ENCODE data around the gene TRIO. TPM values are rescaled to one million over a fixed set of nuclear protein-coding genes. Genes with fewer than 3 reads are reported as not detected.

The TRIO gene
- total RNA-seq, 1 donor from 2014 or later = 145 TPM

DNA sequence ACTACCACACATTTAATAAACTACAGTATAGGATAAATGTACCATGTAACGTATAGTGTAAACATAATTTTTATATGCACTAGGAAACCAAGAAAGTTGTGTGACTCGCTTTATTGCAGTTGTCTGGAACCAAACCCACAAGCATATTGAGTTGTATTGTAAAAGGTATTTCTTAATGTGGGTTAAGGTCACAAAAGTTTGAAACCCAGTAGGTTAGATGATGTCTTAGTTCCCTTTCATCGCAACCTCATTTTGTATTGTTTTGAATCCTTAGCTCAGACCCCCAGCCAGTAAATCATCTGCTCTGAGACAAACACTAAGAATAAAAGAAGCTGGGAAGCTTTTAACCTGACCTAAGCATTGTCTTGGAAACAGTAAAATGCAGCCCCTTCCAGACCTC is 79.1 kb downstream of the TRIO start:
- no peak for DNase-seq (ENCODE audit: low spot score)

DNA sequence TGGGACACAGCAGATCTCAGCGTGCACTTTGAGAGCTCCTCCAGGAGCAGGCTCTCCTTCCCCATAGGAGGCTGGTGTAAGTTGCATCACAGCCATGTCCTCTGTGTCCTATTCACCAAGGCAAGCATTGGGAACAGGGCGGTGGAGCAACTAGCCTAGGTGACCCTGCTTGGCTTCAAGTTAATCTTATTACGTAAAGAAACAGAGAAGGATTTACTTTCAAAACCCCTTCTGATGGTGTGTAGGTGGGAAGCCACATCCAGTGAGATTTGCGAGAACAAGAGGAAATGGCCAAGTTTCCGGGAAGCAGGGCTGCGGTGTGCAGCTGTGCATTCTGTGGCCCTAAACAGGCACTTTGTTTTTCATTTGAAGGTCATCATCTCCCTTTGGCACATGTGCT is 80.2 kb downstream of the TRIO start:
- no peak for DNase-seq (ENCODE audit: low spot score)

DNA sequence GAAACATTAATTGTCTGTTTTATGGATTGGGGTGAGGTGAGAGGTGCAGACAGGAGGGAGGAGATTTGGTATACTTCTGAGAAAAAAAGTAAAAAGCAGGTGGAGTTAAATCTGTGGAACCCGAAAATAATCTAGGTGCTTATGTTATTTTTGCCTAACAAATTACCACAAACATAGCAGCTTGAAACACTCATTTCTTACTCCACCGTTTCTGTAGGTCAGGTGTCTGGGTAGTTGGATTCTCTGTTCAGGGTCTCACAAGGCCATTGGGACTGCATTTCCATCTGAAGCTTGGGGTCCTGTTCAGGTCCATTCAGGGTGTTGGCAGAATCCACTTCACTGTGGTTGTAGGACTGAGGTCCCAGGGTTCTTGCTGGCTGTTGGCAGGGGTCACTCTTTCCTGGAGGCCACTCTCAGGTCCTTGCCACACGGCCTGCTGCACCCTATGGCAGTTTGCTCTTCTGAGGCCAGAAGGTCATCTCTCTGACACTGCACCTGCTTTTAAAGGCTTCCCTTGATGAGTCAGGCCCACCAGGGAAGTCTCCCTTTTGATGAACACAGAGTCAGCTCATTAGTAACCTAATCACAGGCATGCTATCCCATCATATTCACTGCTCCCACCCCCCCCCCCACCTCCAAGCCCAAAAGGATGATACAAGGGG is 82.2 kb downstream of the TRIO start:
- no peak for DNase-seq (ENCODE audit: low spot score)

DNA sequence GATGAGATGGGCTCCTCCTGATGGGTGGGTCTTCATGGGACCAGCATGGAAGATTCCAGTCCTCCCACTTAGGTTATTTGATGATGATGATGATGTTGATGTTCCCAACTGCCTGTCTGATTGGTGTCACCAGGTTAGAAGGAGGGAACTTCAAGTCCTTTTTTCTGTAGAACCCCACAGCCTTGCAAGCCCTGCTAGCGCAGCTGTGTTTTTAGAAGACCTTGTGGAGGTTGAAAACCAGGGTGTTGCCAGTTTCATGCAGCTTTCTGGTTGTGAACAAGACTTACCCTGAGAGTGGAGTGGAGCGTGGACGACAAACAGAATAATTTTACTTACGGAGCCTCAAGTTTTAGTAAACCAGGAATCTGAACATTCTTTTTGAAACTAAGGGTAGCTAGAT is 83.0 kb downstream of the TRIO start:
- no peak for DNase-seq (ENCODE audit: low spot score)

DNA sequence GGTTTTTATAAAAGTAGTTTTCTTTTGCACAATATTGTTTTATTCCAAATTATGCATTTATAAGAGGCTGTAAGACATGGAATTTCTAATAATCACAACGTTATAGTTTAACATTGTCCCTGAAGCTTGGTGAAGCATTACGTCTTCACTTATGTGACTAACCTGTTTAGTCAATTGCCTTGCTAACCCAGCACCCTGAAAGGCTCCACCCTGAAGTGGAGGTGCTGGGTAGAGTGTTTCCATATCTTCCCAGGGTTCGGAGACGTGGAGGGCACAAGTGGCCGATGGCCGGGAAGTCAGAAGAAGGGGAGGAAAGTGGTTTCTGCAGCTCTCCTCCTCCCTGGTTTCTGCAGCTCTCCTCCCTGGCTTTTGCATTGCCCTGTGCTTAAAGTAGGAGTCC is 83.4 kb downstream of the TRIO start:
- no peak for DNase-seq (ENCODE audit: low spot score)

DNA sequence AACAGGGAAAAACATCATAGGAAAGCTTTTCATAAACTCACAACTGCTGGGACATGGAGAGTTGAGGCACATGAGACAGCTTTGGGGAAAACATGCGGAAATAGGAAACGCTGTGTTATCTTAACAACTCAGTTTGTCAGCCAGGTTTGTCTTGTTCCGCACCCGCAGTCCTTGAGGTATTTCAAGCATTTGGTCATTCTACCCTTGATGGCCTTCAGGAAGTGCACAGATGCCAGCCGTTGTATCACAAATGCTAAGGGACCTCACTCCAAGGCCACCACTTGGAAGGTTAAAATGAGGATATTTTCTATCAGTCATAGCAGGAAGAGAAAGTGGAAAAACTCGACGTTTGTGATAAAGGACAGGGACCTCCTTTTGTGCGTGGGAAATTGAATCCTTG is 83.8 kb downstream of the TRIO start:
- no peak for DNase-seq (ENCODE audit: low spot score)

DNA sequence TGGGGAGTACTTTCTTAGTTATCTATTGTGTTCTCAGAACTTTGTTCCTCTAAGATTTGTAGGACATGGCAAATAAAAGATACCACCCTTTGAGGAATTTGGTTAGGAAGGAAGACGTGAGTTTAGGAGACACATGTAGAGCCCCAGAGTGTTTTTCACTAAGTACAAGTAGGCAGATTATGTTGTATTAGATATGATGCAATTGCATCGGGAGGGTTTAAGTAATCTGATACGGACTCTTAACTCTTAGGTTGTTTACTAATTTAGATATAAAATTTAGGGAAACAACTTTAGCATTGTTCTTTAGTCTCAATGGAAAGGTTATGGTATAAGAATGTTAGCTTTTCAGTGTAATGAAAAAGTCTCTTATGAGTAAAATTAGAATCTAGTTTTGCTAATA is 84.4 kb downstream of the TRIO start:
- DNase-seq (ENCODE audit: low spot score) = no peak

DNA sequence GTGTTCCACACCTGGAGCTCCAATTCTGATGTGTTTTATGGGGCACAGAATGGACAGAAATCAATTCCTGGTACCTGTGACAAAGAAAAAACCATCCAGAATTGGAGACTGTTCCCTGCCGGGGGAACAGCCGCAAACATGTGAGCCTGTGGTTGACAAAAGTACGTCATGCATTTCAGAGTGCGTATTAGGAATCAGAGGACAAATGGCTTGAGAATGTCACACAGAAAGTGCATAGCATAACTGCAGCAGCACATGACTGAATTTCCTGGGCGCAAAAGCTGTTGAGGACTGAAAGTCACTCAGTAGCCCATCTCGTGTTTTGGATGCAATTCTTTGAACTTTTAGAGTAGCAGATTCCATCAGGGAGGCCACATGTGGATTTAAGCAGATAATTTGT is 85.1 kb downstream of the TRIO start:
- no peak for DNase-seq (ENCODE audit: low spot score)

DNA sequence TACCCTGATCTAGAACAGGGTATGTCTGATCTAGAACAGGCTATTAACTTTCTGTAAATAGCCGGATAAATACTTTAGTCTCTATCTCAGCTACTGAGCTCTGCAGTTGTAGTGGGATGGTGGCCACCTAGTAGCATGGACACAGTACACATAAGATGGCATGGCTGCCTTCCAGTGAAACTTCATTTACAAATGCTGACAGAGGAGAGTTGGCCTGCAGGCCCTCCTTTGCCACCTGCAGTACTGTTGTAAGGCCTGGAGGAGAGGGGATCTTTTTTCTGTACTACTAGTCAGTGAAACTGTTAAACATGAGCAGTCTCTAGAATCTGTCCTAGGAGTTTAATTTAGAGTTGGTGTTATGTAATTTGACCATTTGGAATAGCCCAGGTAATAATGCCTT is 86.0 kb downstream of the TRIO start:
- DNase-seq (ENCODE audit: low spot score) = no peak

DNA sequence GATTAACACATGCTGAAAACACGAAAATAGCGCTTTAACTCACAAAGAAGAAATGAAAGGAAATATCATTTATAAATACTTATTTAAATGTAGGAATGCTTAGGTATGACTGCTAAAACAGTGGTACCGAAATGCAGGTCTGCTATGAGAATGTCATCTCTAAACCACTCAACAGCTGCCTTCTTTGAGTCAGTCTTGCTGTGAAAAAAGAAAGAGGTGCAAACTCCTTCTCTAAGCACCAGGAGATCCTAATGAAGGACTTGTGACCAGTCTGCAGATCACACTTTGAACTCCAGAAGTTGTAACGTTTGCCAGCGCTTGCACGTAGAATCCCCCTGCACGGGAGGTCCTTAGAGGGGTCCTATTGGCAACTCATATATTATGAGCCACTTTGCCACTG is 86.6 kb downstream of the TRIO start:
- no peak for DNase-seq (ENCODE audit: low spot score)

DNA sequence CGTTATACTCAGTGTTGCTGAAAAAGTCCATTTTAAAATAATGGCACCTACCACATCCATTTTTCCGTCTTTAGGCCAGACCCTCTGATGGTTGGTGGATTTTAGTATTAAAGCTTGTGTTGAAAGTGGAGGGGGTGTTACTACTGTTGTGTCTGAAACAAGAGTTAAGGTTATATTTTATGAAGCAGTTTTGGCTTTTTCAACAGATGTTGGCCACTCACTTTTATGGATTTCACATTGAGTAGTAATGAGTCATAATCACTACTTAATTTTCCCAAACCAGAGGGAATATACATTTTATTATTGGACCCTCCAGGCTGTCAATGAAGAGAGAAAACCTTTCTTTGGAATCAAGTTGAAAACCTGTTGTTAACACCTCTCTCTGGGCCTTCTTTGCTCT is 88.0 kb downstream of the TRIO start:
- no peak for DNase-seq (ENCODE audit: low spot score)

DNA sequence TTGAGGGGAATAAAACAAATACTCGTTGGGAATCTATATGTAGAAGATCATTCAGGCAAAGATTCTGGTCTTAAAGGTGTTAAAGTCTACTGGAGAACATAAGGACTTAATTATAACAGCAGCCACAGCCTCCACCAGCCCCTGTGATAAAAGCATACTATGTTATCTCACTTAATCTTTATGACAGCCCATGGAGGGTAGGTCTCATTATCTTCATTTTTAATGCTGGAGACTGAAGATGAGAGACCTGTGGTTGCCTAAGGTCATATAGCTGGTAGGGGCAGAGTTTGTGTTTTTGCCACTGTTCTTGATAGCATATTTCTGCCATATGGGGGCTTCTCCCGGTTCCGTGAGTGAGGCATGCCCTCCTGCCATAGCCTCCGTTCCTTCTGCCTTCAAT is 88.7 kb downstream of the TRIO start:
- DNase-seq (ENCODE audit: low spot score) = no peak

DNA sequence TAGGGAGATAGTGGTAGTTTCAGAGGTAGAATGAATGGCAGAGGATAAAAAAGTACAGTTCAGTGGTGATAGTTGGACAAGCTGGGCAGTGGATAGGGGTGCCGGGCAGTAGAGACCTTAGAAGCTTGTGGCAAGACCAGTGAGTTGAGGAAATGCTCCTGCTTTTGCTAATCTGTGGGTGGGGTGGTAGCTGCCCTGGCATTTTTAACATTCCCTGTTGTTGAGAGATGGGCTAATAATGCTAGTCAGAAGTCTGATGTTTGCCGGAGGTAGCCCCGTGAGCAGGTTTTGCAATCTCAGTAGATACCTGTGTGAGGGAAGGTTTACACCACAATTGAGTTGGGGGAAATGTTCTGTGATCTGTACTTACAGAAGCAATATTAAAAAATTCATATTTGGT is 91.1 kb downstream of the TRIO start:
- DNase-seq (ENCODE audit: low spot score) = no peak

DNA sequence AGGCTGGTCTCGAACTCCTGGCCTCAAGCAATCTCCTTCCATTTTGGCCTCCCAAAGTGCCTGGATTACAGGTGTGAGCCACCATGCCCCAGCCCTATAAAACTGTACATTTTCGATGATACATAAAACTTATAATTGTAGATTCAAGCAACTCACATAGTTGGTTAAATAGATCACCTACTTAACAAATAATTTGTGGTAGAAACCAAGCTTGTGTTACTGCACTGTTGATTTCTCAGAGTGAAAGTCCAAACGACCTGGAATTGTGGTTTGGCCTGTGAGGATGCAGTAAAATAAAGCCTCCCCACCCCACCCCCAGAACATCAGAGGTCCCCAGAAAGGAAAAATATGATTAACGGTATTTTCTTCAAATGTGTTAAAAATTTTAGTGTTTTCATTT is 92.7 kb downstream of the TRIO start:
- DNase-seq (ENCODE audit: low spot score) = no peak

DNA sequence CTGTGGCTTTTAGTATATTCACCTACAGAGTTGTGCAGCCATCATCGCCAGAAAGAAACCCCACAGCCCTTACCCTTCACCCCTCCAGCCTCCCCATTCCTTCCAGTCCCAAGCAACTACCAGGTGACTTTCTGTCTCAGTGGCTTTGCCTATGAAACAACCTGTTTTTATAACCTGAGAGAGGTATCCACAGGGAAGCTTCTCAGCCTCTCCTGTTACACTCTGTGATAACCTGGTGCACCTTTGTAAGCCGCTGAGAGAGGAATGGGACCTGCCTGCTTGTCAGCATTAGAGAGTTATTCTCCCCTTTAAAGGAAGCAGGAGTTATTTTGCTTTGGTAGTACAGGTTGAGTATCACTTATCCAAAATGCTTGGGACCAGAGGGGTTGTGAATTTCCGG is 93.6 kb downstream of the TRIO start:
- no peak for DNase-seq (ENCODE audit: low spot score)

DNA sequence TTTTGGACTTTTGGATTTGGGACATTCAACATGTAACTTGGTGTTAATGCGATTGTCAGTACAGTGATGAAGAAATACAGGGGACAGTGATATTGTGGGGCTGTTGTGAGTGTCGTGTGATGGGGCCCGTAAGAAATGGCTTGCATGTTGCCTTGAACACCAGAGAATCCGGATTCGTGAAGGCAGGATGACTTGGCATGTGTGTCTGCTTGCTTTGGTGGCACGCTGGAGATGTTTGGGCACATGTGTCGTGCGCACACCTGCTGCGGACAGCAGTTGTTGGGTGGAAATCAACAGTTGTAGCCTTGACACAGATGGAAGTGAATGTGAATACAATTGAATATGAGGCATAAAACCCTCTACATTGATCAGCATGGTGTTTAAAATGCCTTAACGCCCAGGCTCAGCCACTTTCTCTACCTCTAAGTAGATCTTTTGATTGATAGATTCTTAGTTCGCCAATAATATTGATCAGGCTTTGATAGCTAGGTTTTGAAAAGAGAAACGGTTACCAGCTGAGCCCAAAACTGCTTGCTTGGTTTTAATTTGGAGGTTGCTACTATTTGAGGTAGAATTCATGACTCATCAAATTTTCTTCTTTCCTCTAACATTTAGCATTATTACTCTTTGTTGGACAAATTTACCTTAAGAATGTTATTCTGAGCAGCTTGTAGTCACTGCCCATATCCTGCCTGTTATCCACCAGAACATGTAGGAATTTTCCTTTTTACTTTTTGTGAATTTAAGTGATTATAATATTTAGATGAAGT is 94.4 kb downstream of the TRIO start:
- no peak for DNase-seq (ENCODE audit: low spot score)

DNA sequence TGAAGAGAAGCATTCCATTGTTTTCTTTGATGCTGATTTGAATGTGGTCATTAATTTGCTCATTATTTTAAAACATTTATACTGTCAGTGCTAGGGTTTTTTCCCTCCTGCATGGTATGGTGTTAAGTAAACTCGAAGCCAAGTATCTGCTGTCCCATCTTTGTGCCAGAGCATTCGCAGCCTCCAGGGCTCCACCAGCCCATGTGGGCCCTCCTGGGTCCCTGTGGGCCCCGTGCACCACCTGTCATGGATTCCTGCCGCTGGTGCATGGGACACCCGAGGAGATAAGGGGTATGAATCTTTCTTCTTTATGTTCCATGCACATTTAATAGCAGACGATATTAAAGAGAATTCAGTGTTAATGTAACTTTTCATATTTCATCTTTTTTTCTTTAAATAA is 95.1 kb downstream of the TRIO start:
- DNase-seq (ENCODE audit: low spot score) = no peak

DNA sequence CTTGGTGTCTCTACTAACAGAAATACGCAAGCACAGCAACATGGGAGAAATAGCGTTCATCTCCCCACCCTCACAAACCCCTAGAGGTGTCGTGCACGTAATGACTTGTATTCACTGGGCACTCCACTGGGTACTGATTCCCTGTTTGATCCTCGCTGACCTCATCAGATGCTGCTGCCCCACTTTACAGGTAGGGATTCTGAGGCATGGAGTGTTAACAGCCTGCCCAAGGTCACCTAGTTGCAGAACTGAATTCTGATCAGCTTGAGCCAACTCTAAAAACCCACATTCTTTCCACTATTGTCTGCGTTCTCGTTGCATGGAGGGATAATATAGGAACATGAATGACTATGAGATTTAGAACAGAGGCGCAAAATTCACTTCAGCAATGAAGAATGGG is 96.3 kb downstream of the TRIO start:
- DNase-seq (ENCODE audit: low spot score) = no peak

DNA sequence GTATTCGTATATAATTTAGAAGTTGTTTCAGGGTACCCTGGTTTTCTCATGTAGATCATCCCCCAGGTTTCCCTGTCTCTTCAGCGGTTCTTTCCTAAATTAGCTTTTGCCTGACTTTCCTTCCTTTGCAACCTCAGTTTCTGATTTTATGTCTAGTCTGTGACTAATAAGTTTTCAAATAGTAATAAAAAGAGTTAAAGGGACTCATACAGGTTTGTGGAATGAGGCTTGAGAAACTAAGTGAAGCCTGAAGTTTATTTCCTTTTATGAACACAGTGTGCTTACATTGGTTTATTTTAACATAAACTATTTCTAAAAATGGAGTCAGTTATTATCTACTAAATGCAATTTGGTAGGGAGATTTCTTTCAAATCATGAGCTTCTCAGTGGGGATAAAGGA is 96.8 kb downstream of the TRIO start:
- no peak for DNase-seq (ENCODE audit: low spot score)

DNA sequence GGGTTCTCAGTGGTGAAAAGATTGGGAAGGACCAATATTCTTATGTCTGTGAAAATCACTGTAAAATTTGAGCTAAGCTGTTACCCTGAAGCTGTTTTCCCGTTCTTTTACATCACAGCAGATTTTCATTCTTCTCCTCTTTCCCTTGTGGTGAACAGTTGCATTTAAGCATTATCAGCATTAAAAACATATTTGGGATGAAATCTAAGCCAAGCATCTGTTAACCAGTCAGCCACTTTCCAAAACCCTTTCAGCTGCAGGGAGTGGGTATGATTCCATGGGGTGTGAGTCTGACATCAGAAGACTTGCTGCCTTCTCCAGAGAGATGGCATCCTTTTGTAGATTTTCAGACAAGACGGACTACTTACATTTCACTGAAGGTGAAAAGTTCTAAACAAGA is 97.2 kb downstream of the TRIO start:
- DNase-seq (ENCODE audit: low spot score) = no peak

DNA sequence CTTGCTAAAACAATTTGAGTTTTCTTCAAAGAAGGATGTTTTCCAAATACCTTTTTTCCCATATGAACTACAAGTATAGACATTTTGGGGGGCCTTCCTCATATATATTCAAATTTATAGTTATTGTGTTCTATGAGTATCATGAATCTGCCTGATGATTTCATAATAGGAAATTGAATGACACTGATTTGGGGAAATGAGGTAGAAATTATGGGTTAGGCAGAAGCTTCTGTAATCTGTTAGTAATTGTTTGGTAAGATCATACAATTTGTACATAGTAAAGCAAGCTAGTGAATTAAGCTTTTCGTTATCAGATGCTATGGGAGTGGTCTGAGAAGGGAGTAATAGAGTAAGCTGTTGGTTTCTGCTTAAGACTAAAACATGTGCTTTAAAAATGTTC is 98.0 kb downstream of the TRIO start:
- no peak for DNase-seq (ENCODE audit: low spot score)

DNA sequence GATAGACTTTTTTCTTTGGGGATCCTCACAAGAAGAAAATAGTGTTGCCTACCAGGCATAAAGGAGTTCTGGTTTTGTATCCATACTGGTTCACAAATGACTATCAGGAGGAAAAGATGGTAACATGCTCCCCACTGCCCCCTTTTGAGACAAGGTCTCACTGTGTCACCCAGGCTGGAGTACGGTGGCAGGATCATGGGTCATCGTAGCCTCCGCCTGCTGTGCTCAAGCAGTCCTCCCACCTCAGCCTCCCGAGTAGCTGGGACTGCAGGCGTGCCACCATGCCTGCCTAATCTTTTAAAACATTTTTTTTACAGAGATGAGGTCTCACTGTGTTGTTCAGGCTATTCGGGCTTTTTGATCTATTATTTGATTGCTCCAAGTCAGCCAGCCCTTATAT is 99.3 kb downstream of the TRIO start:
- DNase-seq (ENCODE audit: low spot score) = no peak

DNA sequence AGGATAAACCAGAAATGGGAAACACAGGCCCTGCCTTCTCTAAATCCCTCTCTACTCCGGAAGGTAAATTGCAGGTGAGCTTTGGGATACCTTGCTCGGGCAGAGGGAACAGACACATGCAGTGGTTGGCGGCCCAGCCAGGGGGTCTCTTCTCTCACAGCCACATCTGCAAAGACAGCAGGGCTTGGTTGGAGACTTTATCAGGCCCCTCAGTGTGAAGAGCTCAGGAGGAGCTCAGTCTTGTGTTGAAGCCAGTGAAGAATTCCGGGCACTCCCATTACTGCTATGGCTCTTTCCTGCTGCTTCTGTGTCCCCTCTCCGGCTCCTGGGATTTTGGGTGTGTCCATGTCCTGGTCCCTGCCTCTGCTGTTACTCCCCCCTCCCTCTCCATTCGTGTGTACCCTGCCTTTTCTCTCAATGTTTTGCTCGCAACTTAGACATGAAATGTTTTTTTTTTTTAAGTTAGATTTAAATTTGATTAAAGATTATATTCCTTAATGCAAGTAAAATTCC is 99.8 kb downstream of the TRIO start:
- DNase-seq (ENCODE audit: low spot score) = no peak

All from mesenteric fat pad (tissue), 1 donor.